CD4-positive, alpha-beta T cell treated with Interleukin-12 subunit alpha and Interleukin-12 subunit beta, for 1 hour (primary cell): Measurements from ENCODE around the gene ASCC1.
A peak's percentile ranks its signal among the peaks of the same experiment; 100 is the strongest.

Source experiments
- DNase-seq: peaks from one replicate; pipeline ENCODE4 v3.0.0-alpha.2; 2020

ASCC1 gene

DNA sequence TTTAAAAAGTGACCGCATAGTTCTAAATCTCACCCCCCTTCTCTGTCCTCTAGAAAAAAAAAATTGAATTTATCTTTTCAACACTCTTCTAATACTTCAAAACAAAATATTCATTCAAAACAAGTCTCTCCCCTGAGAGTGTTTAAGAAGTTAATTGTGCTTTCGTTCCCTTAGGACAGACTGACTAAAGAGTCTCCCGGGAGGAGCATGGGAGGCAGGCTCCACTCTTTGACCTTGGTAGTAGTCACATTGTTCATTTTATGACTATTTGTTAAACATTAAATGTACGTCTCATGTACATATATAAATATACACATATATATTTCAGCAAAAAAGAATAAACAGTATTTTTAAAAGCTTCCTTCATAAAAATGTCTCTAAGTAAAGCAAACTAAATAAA lies 92.5 kb downstream of the ASCC1 start:
- no peak for DNase-seq

DNA sequence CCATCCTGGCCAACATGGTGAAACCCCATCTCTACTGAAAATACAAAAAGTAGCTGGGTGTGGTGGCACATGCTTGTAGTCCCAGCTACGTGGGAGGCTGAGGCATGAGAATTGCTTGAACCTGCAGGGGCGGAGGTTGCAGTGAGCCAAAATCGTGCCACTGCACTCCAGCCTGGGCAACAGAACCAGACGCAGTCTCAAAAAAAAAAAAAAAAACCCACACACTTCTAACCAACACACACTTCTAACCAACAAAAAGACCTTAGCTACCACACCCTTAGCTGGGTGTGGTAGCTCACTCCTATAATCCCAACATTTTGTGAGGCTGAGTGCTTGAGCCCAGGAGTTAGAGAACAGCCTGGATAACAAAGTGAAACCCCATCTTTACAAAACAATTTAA lies 93.9 kb downstream of the ASCC1 start:
- DNase-seq, result no peak

DNA sequence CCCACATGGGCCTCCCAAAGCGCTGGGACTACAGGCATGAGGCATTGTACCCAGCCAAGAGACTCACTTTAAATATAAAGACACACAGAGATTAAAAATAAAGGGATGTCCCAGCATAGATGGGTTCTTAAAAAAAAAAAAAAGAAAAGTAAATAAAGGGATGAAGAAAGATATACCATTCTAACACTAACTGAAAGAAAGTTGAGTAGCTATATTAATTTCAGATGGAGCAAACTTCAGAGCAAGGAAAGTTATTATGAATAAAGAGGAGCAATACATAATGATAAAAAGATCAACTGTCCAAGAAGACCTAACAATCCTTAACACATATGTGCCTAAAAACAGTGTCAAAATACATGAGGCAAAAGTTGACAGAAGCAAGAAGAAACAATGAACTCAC lies 94.7 kb downstream of the ASCC1 start:
- DNase-seq, result no peak

DNA sequence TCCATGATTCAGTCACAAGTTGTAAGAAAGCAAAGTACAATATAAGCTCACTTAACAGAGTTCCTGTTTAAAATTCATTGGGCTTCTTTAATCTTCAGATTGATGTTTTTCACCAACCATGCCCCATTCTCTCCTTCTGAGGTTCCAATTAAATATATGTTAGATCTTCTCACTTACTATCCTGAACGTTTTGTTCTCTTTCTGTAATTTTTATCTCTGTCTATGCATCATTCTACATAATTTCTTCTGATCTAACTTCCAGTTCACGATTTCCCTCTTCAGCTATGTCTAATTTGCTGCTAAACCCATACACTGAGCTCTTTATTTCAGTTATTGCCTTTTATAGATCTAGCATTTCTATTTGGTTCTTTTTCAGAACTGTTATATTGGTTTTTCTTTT lies 99.7 kb downstream of the ASCC1 start:
- DNase-seq, result no peak

DNA sequence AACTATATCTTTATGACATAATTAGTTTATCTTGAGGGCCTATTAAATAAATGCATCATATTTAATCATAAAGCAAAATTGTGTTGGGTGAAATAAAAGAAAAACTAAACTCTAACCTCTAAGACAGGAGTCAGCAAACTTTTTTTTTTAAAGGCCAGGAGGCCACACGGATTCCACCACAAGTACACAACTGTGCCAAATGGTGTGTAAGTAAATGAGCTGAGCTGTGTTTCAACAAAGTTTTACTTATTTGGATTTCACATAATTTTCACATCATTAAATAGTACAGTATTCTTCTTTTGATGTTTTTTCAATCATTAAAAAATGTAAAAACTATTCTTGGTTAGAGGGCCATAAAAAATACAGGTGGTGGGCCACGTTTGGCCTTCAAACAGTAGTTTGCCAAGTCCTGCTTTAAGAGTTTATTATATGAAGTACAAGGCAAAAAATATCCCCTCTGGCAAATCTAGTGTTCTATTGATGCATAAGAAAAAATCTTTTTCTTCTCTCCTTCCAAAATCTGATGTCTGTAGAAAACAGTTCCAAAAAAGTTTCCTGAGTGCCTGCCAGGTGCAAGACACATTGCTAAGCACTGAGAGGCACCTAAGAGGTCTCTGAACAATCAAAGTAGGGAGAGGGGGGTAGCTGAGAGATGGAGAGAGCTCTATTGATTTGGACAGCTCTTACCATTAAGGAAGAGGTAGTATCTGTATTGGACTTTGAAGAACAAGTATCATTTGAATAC lies 101.2 kb downstream of the ASCC1 start:
- no peak for DNase-seq

DNA sequence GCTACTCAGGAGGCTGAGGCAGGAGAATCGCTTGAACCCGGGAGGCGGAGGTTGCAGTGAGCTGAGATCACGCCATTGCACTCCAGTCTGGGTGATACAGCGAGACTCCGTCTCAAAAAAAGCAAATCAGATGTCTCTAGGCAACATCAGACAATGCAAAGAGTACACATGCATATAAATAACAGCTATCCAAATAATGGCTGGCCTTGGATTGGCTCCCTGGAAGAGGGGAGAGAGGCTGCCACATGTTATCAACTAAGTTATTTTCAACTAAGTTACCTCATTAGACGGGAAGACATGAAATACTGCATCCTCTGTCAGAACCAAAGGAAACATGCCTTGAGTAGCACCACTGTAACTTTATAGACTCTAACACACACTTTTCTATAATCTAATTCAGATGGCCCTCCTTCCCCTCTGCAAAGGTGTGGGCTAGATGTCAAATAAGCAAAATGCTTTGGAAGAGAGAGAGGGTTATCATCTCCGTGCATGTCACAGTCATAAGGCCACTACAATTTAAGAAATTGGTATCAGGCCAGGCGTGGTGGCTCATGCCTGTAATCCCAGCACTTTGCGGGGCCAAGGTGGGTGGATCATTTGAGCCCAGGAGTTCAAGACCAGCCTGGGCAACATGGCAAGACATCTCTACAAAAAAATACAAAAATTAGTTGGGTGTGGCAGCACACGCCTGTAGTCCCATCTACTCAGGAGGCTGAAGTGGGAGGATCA lies 105.2 kb downstream of the ASCC1 start:
- no peak for DNase-seq

DNA sequence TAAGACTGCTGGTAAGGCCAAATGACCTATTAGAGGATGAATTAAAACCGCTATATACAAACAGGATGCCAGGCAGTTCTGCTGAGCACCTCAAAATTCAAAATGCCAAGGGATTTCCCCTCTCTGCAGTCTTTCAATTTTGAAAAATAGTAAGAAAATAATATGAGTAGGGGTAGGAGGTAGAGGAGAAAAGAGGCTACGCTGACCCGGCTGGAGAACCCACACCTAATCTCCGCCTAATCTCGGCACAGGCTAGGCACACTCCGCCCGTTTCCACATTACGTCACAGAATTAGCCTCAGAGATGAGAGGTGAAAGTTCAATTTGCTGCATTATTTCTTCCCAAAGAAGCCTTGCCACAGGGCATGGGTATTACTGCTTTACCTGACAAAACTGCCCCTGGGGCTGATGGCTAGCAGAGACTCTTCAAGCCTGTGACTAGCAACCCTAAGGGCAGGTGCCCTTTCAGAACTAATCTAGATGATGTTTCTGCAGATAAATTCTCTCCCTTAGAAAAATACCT lies 106.4 kb downstream of the ASCC1 start:
- DNase-seq, result peak; percentile 34

DNA sequence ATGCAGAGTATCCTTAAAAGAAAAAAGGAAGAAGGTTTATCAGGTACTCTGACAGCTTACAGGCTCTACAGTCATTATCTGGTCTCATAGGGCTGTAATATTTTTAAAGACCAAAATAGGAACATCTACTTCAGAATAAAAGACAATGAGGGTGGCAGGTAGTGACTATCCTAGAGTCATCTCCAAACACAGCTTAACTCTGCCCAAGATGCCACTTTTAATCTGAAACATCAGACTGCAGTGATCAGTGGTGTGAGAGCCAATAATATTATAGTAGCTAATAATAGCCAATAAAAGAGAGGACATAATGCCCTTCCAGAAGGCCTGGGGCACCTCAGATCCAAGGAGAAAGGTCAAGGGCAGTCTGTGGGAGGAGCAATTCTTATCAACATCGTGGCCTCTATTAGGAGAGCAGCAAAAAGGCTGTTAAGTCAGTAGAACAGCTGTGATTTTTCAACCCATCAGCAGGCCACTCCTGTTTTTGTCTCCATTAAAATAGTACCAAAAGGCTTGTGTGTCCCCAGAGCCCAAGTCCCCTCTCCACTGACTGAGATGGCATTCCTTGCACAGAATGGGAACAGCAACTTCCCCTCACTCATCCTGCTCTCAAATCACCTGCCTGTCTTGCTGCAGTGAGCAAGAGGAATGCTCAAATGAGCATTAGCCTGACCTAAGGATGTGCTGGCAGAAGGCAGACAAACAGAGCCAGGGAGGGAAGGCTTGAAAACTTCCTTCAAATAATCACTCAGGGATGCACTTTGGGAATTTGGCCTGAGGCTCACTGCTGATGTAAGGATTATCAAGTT lies 107.0 kb downstream of the ASCC1 start:
- no peak for DNase-seq

DNA sequence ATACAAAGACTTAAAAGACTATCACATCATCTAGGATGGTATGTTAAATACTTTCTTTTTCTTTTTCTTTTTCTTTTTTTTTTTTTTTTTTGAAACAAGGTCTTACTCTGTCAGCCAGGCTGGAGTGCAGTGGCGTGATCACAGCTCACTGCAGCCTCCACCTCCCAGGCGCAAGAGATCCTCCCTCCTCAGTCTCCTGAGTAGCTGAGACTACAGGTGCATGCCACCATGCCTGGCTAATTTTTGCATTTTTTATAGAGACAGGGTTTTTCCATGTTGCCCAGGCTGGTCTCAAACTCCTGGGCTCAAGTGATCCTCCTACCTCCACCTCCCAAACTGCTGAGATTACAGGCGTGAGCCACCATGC lies 108.1 kb downstream of the ASCC1 start:
- peak; percentile 23 for DNase-seq

DNA sequence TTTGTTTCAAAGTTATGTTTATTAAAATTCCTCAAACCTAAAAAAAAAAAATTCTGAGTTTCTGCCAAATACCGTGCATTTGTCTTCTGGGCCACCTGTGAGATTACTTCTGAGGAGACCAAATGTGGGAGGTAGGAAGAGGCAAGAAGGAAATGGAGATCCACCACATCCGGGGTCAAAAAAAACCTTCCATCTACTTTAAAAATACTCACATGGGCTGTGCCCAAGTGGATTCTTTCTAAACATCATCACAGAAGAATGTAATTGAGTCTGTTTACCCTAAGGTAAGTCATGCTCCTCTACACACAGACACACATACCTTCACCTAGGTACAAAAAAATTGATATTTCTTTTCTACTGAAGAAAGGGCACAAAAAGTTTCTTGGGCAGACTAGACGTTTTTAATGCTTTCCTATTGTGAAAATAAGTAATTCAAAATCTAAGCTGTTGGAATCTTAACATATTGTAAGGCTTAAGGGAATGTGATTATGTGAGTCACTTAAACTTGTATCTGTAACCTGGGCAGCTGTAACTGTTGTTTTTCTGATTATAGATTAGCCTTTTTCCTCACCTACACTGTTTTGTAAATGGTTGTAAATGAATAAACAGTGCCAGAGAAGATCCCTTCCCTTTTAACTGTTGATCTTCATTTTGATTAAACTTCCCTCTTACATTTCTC lies 108.6 kb downstream of the ASCC1 start:
- DNase-seq, result peak; percentile 63

DNA sequence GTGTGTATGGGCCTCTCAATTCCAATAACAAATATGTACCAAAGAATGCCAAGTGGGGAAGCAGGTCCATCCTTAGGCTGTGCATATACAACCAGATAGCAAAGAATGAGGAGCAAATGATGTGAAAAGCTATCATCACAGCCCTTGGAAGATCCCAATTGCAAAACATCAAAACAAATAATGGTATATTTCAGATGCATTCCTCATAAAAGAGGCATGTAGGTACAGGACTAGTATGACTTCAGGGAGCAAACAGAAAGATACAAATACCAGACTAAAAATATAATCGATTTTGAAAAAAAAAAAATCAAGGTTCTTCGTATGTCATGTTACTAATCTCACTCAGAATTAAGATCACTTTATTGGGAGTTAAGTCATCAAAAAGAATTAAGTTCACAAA lies 109.2 kb downstream of the ASCC1 start:
- no peak for DNase-seq

DNA sequence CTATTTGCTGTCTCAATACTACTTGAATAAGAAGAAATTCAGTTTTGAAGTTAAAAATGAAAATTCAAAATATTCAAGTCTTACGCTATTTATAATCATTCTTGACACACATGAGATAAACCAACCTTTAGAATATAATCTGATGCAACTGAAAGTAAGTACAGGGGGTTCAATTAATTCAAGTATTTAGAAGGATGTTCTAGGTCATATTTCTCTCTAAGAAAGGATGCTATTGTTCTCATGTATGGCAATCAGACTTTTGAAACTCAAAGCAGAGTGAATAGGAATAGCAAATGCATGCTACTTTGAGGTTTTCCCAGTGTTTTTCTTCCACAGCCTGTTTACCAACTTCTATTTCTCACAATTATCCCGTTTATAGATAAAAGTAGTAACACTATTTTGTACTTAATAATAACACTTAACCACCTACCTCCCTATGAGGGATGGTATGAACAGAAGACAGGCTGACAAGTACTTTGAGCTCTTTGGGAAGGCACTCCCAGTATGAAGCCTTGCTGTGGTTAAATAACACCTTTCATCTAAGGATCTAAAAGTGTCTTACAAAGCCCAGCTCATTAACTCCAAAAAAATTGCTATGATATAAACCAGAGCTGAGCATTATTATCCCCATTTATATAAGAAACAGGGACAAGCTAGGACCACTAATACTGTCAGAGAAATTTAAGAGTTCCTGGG lies 109.8 kb downstream of the ASCC1 start:
- no peak for DNase-seq

DNA sequence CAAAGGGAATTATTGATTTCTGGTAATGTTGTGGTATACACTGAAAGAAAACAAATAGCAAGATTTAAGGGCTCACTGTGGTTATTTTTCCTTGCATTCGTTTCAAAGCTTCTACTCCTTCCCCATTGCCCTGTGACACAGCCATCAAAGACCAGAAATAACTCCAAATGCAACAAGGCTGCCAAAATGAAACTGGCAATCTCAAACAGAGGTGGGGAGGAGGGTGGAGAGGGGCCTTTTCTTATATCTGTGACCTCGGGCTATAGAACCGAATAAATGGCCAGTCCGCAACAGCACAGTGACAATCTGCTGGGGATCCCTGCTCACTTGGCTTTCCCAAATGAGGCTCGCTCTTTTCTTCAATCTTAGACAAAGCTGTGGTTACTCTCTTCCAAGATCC lies 110.4 kb downstream of the ASCC1 start:
- no peak for DNase-seq

DNA sequence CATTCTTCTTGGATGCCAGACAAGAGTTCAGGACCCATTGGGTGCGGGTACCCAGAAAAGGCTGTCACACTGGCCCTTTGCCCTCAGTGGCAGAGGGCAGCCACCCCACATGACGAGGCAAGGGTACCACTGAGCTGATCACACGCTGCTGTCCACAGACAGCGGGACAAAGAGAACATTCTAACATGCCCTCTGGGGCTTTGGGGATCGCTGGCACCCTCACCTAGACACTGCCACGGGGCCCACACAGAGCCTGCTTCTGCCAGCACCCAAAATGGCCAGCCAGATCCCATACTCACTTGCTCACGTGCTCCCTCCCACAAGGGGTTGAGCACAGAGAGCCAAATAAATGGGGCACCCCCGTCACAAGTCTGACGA lies 111.0 kb downstream of the ASCC1 start:
- DNase-seq, result no peak

DNA sequence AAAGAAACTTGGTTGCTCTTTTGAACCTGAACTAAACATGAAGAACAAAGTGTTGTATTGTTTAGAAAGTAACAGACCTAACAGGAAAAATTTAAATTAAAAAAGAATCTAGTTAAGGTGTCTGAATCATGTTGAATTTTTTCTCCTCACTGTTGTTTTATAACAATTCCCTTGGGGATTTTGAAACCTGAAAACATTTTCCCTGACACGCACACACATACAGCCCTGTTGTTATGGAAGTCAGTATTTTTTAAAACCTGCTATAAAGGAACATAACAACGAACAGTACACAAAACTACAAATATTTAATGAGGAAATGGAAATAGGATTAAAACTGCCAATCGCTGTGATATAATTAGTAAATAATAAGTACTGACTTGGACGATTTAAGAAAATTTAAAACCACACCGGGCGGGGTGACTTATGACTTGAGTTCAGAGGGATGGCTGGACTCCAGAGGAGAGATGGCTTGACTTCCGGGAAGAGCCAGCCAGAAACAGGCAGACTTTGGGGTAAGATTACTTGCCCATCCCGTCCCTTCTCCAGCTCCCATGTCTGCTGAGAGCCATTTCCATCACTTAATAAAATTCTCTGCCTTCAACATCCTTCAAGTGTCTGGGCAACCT lies 111.5 kb downstream of the ASCC1 start:
- DNase-seq, result no peak

DNA sequence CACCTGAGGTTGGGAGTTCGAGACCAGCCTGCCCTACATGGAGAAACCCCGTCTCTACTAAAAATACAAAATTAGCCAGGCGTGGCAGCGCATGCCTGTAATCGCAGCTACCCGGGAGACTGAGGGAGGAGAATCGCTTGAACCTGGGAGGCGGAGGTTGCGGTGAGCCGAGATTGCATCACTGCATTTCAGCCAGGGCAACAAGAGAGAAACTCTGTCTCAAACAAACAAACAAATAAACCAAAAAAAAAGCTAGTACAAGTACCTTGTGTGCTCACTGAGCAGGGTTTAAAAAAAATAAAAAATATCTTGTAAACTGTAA lies 116.5 kb downstream of the ASCC1 start:
- DNase-seq, result no peak

DNA sequence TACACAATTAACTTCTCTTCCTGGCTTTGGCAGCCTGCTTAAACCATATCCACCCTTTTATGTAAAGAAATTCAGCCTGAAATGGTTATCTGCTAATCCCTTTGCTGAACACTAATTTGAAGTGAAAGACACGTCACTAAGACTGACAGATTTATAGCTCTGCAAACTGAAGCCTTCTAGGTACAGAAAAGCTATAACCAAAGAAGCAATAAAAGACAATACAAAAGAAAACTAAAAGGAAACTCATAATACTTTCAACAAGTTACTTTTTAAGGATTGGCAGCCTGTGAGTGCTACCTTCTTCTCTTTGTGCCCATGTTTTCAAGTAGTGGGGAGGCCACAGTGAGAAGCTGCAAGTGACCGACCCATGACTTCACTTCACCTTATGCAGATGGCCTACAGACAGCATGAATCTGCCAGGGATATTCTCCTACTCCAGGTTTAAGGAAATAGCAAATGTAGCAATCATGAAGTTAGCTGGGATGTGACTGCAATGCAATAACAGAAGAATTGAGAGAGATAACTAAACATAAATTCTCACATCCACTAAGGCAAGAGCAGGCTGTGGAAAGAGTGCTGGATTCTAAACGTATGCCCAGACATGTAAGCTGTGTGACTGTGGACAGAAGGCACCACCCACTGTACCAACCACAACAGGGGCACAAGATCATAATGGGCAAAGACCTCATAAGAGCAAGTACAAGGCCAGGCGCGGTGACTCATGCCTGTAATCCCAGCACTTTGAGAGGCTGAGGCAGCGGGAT lies 117.1 kb downstream of the ASCC1 start:
- no peak for DNase-seq

DNA sequence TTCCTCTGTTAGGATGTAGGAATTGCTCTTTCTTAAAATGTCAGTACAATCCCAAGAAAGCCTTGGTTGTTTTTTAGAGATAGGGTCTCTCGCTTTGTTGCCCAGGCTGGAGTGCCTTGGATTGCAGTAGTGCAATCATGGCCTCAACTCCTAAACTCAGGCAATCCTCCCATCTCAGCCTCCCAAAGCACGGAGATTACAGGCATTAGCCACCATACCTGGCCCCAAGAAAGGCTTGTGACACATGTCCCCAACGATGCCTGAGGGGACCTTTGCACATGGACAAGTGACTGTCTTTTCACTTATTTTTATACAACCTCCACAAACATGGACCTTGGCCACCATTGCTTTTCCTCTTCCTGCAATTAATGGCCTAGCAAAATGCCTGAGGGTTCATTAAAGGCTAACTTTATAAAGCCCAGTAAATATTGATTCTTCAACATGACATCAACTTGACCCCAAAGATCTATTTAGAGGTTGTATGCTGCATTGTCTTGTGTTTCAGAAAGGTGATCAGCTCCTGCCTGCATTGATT lies 117.7 kb downstream of the ASCC1 start:
- no peak for DNase-seq

DNA sequence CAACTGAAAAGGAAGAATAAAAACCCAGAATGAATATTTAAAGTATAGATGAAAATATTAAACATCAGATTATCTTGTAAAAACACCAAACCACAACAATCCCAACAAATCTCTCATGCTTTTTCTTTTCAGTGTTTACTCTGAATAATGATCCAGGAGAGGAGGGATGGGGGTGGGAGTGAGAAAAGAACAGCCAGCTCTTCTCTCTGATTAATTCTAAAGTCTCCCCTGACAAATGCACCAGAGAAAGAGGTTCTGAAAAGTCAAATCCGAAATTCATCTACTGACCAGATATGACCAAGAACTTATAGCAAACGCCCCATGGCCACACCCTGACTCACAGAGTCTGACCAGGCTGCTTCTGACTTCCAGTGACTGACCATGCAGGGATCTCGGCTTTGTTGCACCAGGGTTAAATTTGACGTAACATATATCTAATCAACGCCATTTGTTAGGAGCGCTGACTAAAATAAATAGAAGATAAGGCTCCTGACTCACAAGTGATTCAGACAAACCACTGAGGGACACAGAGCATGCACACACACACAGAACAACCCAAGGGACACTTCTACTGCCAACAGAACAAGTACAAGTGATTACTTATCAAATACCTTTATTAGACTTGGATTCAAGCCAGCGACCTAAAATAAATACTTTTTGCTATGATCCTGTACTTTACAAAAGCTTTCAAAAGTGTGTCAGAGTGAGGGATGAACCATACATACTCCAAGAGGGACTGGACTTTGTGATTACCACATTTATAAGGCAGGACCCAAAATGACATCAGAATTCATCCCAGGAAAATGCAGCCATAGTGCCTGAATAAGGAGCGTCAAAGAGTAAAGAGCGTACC lies 118.4 kb downstream of the ASCC1 start:
- no peak for DNase-seq
